Glomerular endothelial cell (primary cell): ENCODE data around the gene AP5B1. TPM values are rescaled to one million over a fixed set of nuclear protein-coding genes. Genes with fewer than 3 reads are reported as not detected.
A peak's percentile ranks its signal among the peaks of the same experiment; 100 is the strongest.

ENCODE experiments used
- DNase-seq: peaks from one replicate; pipeline ENCODE4 v3.0.0-alpha.2; 2011; ENCODE audit warnings: low read depth, low spot score; ENCODE audit errors: extremely low read depth
- total RNA-seq: library from RNA; depleted of rRNA; stranded (reverse); fragments of >200 nt; gene quantifications from 2 replicates; pipeline ENCODE4 v1.2.3, GENCODE V29; 2015

Gene AP5B1, protein sequence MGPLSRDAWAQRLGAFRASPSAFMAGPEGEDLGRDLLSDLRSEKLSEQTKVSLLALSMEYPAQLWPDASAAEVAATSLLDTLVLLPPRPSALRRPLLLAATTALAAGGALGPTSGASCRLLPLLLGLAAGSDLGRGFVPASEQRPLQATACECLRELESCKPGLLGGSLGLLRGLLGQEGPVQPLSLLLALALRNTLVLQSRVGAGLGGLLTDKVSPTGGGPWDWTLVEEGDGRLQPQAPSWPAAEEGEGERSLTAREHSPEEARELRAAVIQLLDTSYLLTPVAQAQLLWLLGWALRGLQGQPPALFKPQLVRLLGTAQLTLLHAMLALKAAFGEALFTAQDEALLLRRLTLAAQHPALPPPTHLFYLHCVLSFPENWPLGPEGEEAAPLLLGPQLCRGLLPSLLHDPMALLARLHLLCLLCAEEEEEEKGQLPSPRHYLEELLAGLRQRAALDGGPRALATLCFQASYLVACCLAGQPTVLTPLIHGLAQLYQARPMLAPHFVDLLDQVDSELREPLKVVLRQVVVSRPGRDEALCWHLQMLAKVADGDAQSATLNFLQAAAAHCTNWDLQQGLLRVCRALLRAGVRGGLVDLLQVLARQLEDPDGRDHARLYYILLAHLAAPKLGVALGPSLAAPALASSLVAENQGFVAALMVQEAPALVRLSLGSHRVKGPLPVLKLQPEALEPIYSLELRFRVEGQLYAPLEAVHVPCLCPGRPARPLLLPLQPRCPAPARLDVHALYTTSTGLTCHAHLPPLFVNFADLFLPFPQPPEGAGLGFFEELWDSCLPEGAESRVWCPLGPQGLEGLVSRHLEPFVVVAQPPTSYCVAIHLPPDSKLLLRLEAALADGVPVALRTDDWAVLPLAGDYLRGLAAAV
- 15.8 and 18.8 TPM in 2 replicates for total RNA-seq

GRCh38 chr11:65780770-65781151 is at the start of gene AP5B1:
TSS of gene AP5B1 (minus strand) at chr11:65780976. CDS start at chr11:65780591, 385 bp downstream.
- DNase-seq = no peak

GRCh38 chr11:65829459-65829858 is 48.7 kb upstream of the AP5B1 start:
- no peak for DNase-seq

DNA sequence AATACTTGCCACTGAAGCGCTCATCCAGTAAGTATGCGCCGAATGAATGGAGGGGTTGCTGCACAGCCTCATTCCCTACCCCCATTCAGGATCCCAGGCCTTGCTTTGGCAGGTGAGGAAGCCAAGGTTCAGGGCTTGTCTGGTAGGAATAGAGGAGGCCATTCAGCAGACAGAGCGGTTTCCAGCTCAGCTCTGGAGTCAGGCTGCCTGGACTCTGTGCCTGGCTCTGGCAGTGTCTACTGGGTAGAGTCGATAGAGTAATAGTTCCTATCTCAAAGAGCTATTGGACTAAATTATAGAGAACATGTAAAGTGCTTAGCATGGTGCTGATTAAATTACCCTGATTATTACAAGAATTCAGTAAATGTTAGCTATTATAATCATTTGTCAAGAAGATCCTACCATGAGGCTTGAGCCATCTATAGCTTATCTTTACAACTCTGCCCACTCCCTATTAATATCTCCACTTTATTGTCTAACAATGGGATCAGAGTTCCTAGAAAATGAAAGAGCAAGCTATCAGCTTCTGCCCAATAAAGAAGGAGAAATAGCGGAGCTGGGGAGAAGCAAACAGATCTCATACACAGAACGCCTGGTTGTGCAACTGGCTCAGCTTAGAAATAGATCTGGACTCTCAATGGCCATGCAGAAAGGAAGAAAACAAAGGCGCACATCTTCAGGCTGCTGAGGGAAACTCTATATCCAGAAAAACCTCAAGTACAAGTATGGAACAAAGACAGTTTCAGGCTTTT is 46.4 kb upstream of the AP5B1 start:
- DNase-seq = no peak

GRCh38 chr11:65822776-65823528 is 42.2 kb upstream of the AP5B1 start:
- no peak for DNase-seq

- no peak for DNase-seq
Observed at GRCh38 chr11:65821107-65821506, 40.3 kb upstream of the AP5B1 start.

GRCh38 chr11:65817835-65818680 is 37.3 kb upstream of the AP5B1 start:
- peak; percentile 22 for DNase-seq

DNA sequence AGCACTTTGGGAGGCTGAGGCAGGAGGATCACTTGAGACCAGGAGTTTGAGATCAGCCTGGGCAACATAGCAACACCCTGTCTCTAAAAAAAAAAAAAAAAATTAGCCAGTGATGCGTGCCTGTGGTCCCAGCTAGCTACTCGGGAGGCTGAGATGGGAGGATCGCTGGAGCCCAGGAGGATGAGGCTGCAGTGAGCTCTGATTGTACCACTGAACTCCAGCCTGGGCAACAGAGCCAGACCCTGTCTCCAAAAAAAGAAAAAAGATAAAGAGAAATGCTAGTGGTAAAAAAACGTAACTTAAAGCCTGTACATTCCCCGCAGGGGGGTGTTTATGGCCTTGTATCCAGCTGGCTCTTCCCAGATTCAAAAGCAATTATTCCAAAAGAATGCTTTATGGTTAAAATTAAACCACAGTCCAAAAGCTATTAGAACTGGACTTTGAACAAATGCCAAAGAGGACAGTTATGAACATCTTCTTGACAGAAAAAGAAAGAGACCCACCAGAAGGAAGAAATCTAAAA is 36.6 kb upstream of the AP5B1 start:
- no peak for DNase-seq

DNA sequence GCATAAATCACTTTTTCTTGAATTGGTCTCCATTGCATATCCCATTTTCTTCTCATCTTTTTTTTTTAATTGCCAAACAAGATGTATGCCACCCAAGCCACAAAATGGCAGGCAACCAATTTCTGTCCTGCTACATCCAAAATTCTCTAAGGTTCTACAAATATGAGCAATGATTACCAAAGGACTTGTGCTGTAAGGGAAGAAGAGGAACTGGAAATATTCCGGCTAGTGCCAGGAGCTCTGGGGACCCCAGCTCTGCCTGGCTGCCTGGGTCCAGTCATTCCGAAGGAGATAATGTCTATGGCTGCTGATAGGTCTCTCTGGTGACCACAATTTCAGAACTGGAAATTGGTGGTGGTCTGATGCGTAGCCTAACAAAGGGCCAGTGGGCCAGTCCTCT is 35.9 kb upstream of the AP5B1 start:
- DNase-seq = no peak

DNA sequence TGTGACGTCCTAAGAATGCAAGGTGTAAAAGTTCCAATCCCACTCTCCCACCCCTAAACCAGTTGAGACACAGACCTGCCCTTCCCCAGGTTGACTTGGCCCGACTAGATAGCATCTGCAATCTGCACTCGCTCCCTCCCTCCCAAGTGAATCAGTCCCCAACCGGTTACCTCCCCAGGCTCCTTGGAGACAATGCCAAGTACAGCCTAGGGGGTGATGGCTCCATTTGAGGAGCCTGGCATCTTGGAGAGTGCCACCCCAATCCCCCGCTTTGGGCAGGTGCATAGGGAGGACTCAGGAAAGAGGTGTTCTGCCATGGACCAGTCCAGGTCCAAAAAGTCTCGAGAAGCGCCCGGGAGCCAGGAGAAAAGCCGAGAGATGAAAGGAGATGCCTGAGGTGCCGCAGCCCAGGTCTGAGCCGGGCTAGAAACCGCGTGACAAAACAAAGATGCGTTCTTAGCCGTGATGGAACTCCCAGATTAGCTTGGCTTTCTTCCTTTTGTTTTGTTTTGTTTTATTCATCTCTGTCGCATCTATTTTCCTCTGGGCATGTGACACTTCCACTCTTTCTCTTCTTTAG is 34.3 kb upstream of the AP5B1 start:
- no peak for DNase-seq

GRCh38 chr11:65814131-65814985 is 33.6 kb upstream of the AP5B1 start:
- no peak for DNase-seq

DNA sequence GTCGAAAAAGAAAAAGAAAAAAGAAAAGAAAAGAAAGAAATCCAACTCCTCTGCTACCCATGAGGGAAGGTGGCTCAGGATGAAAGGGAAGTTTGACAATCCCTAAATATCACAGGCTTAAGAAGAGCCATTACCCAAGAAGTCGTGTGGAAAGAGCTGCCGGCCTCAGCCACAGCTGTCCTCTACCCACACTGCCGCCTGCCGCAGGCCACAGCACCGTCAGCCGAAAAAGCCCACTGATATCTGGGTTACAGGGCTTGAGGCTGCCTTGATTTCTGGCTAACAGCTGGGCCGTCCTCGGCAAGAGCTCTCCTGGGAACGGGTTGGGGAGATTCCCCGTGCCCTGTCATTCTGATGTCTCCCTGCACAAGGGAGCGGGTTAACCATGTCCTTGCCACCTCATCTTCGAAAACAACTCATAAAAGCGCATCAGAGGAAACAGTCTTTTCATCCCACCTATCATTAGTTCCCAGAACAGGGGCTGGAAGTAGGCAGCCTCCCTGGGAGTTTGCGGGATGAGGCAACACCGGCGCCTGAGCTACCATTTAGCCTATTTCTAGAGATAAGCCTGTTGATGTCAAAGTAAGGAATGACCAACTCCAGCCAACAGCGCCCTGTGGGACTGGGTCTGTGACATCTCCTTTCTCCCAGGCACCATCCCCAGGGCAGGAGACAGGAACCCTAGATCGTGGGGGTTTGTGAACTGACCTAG is 31.1 kb upstream of the AP5B1 start:
- no peak for DNase-seq

DNA sequence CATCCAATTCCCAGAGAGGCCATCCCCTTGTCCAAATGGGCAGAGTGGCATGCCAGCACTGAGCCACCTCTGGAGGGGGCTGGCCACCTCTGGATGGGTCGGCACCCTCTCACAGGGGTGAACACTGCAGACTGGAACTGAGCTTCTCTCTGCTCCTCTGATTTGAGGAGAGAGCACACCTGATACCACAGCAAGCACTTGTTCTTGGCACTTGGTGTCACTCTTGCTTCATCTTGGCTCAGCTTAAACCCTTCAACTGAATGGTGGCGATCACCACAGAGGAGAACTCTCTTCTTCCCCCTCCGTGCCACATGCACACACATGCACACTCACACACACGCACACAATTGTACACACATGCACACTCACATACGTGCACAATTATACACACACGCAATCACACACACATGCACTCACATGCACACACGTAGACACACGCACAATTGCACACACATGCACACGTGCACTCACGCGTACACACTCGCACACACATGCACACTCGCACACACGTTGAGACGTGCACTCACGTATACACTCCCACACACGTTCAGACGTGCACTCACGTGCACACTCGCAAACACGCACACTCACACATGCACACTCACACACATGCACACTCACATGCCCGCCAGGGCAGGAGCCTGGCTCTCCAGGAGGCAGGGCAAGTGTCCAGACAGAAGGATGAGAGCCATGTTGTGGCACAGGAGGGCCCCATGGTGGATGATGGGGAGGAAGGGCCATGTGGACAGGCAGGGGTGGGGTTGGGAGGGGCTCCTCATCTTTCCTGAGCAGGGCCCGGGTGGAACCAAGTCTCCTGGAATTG is 29.5 kb upstream of the AP5B1 start:
- DNase-seq = no peak

DNA sequence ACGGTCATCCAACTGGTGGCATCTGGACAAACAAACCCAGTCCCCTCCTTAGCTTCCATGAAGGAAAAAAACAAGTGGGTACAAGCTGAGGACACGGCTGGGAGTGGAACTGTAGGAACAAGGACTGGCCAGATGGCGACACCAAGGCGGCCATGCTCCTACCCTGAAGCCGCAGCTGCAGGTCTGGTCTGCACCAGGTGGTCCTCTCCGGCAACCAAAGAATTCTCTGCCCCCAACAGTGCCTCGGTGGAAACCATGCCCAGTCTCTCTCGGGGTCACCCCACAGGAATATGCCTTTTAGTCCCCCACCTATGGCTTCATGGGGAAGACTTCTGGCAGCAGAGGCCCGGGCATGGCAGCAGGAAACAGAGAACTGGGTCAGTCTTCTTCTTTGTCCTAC is 28.7 kb upstream of the AP5B1 start:
- no peak for DNase-seq

DNA sequence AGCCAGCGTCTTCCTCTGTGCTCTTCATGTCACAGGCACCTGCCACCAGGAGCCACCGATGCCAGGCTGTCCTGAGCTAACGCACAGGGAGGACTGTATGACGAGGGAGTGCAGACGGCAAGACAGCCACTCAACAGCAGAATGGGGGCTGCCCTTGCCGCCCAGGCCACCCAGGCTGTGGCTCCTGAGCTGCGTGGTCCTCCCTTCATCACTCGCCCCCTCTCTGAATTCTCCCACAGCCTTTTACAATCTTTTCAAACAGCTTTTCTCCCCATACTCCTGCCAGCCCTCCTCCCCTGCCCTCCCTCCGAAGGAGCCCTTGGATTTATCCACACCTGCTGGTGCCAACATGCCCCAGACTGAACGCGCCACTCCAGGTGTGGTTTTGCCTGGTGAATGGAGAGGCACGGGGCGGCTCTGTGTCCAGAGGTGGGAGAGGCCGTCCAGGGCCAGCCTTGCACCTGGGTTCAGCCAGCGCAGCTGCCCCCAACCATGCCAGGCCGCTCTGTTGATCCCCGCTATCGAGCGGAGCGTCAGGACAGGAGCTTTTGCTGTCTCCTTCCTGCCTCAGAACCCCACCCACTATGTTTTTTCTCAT is 28.1 kb upstream of the AP5B1 start:
- no peak for DNase-seq

GRCh38 chr11:65806979-65807378 is 26.2 kb upstream of the AP5B1 start:
- DNase-seq = no peak
